GM12874 (cell line): ENCODE data around the gene ST6GALNAC4.

Experiments
- TF ChIP-seq, protein P1 (sequence below): IDR thresholded peaks from 2 replicates; pipeline ENCODE4 v1.5.1; 2011; ENCODE audit warnings: low read depth, mild to moderate bottlenecking, control low read depth, low read length, moderate library complexity; ENCODE audit not compliant: insufficient read depth

ST6GALNAC4 gene, protein sequence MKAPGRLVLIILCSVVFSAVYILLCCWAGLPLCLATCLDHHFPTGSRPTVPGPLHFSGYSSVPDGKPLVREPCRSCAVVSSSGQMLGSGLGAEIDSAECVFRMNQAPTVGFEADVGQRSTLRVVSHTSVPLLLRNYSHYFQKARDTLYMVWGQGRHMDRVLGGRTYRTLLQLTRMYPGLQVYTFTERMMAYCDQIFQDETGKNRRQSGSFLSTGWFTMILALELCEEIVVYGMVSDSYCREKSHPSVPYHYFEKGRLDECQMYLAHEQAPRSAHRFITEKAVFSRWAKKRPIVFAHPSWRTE

GRCh38 chr9:127916720-127917581, at the start of gene ST6GALNAC4:
Gene ST6GALNAC4, minus strand, starts transcription at chr9:127917041. Its CDS starts 622 bp downstream, at chr9:127916419.
- TF ChIP-seq, protein P1, sequence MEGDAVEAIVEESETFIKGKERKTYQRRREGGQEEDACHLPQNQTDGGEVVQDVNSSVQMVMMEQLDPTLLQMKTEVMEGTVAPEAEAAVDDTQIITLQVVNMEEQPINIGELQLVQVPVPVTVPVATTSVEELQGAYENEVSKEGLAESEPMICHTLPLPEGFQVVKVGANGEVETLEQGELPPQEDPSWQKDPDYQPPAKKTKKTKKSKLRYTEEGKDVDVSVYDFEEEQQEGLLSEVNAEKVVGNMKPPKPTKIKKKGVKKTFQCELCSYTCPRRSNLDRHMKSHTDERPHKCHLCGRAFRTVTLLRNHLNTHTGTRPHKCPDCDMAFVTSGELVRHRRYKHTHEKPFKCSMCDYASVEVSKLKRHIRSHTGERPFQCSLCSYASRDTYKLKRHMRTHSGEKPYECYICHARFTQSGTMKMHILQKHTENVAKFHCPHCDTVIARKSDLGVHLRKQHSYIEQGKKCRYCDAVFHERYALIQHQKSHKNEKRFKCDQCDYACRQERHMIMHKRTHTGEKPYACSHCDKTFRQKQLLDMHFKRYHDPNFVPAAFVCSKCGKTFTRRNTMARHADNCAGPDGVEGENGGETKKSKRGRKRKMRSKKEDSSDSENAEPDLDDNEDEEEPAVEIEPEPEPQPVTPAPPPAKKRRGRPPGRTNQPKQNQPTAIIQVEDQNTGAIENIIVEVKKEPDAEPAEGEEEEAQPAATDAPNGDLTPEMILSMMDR = no peak

GRCh38 chr9:127965953-127966352, 49.1 kb upstream of the ST6GALNAC4 start:
- TF ChIP-seq, protein P1 = no peak

GRCh38 chr9:127963359-127964064, 46.7 kb upstream of the ST6GALNAC4 start:
- TF ChIP-seq, protein P1 = no peak

- TF ChIP-seq, protein P1 = no peak
Observed at GRCh38 chr9:127963041-127963358, 46.2 kb upstream of the ST6GALNAC4 start.

- TF ChIP-seq, protein P1 = no peak
Observed at GRCh38 chr9:127962278-127962677, 45.4 kb upstream of the ST6GALNAC4 start.

GRCh38 chr9:127961613-127962155, 44.8 kb upstream of the ST6GALNAC4 start:
- TF ChIP-seq, protein P1 = no peak

- TF ChIP-seq, protein P1 = no peak
Observed at GRCh38 chr9:127961155-127961490, 44.3 kb upstream of the ST6GALNAC4 start.
